ENCODE data around the gene SYNCRIP. TPM values are rescaled to one million over a fixed set of nuclear protein-coding genes. Genes with fewer than 3 reads are reported as not detected.

The SYNCRIP gene
- total and polyA plus RNA-seq, 2 of the 13 experiments (the other 11 are each of a cell fraction or from before 2014, with no cell fraction given), result 8.1 to 112 TPM

- TF ChIP-seq ZBTB40 (IDR thresholded peaks at IDR 0.05) (no peak), ZBTB40 (CRISPR knock-in tag; IDR thresholded peaks at IDR 0.05) (0 out of 2 replicates have a peak, but pooled peaks have one; percentile 3), ZKSCAN5 (CRISPR knock-in tag; IDR thresholded peaks at IDR 0.05) (no peak; the same call in 1 of the 2 replicates), ZNF777 (CRISPR knock-in tag; IDR thresholded peaks at IDR 0.05) (0 out of 2 replicates have a peak, but pooled peaks have one; percentile 19), TCF7 (IDR thresholded peaks at IDR 0.05; ENCODE audit: low read depth) (no peak), SMC3 (IDR thresholded peaks at IDR 0.05; ENCODE audit: low read length) (no peak), ZNF839 (CRISPR knock-in tag; IDR thresholded peaks at IDR 0.05; ENCODE audit: borderline replicate concordance) (no peak), POLR2AphosphoS5 (IDR thresholded peaks at IDR 0.05; ENCODE audit: low read depth, low read length) (peak; percentile 90), DR1 (CRISPR knock-in tag; IDR thresholded peaks at IDR 0.05) (0 out of 2 replicates have a peak, but pooled peaks have one; percentile 53), ZNF292 (CRISPR knock-in tag; IDR thresholded peaks at IDR 0.05; ENCODE audit: borderline replicate concordance, low read depth) (peak; percentile 32; the same call in 1 of the 2 replicates), ZBTB38 (CRISPR knock-in tag; IDR thresholded peaks at IDR 0.05) (no peak; the same call in 1 of the 2 replicates), TAF15 (IDR thresholded peaks at IDR 0.05; ENCODE audit: low read depth, low read length, poor library complexity, severe bottlenecking) (peak; percentile 41), PBX2 (CRISPR knock-in tag; IDR thresholded peaks at IDR 0.05) (no peak), ZNF674 (CRISPR knock-in tag; IDR thresholded peaks at IDR 0.05; ENCODE audit: low read depth) (no peak), IRX3 (CRISPR knock-in tag; IDR thresholded peaks at IDR 0.05; ENCODE audit: borderline replicate concordance, low read depth) (peak; percentile 15; the same call in 1 of the 2 replicates), IKZF5 (CRISPR knock-in tag; IDR thresholded peaks at IDR 0.05) (no peak; the same call in 1 of the 2 replicates), HNRNPH1 (optimal IDR thresholded peaks at IDR 0.05; ENCODE audit: low read depth, low read length) (peak; percentile 34), NFKB2 (CRISPR knock-in tag; IDR thresholded peaks at IDR 0.05; ENCODE audit: borderline replicate concordance) (peak; percentile 32; the same call in 1 of the 2 replicates), PAWR (CRISPR knock-in tag; IDR thresholded peaks at IDR 0.05; ENCODE audit: borderline replicate concordance) (no peak)
Measured at GRCh38 chr6:85642774-85643536, at the start of gene SYNCRIP (continued).

Measured in HepG2 (cell line).